NB4 (cell line): ENCODE results near the gene CXXC5.

Experiments
- MYC ChIP-seq: IDR thresholded peaks from 2 replicates; pipeline ENCODE4 v1.6.1; 2011; ENCODE audit warnings: low read depth, low read length
- TF ChIP-seq, protein P1 (sequence below): IDR thresholded peaks from one replicate; pipeline ENCODE4 v1.5.1; 2012; ENCODE audit warnings: low read depth, low read length

DNA sequence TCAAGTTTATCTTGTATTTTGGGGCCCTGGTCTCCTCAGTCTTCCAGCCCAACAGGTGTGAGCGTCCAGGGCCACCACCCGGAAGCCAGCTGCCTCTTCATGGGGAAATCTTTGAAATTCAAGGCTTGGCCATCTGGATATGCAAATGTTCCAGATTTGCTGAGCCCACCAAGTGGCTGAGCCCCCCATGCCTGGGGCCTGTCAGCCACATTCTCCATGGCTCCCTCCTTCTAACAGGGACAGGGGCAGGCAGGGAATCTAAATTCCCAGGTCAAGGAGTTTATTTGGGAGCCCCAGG lies 14.2 kb upstream of the CXXC5 start:
- TF ChIP-seq, protein P1, sequence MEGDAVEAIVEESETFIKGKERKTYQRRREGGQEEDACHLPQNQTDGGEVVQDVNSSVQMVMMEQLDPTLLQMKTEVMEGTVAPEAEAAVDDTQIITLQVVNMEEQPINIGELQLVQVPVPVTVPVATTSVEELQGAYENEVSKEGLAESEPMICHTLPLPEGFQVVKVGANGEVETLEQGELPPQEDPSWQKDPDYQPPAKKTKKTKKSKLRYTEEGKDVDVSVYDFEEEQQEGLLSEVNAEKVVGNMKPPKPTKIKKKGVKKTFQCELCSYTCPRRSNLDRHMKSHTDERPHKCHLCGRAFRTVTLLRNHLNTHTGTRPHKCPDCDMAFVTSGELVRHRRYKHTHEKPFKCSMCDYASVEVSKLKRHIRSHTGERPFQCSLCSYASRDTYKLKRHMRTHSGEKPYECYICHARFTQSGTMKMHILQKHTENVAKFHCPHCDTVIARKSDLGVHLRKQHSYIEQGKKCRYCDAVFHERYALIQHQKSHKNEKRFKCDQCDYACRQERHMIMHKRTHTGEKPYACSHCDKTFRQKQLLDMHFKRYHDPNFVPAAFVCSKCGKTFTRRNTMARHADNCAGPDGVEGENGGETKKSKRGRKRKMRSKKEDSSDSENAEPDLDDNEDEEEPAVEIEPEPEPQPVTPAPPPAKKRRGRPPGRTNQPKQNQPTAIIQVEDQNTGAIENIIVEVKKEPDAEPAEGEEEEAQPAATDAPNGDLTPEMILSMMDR, result no peak
- TF ChIP-seq MYC, result no peak
